Lung (tissue), 12 donors: Measurements from ENCODE around the gene RAD18. TPM values are rescaled to one million over a fixed set of nuclear protein-coding genes. Genes with fewer than 3 reads are reported as not detected.

Source experiments
- ATAC-seq: fragments of 200-7000 bp; cut with Tn5 transposase; one replicate; pipeline ENCODE4 v1.9.1; 2020; ENCODE audit warnings: moderate number of reproducible peaks; ENCODE audit not compliant: insufficient read depth, low FRiP score
- DNase-seq, 3 donors: peaks; one replicate each; pipeline ENCODE4 v3.0.0-alpha.2; 2013 to 2017
- H3K27ac ChIP-seq, 2 donors: one replicate each; pipeline ENCODE4 v1.5.1; 2013; ENCODE audit warnings: mild to moderate bottlenecking in 2 of 2, moderate library complexity in 2 of 2, control low read depth in 1 of 2, inconsistent platforms in 1 of 2, low read depth in 1 of 2, low read length in 1 of 2
- H3K27me3 ChIP-seq, 3 donors: one replicate each; pipeline ENCODE4 v1.5.1; 2013; ENCODE audit warnings: low read length in 2 of 3; ENCODE audit not compliant: control insufficient read depth in 3 of 3, insufficient read depth in 3 of 3
- H3K36me3 ChIP-seq, 4 donors: one replicate each; pipeline ENCODE4 v1.5.1; 2013; ENCODE audit warnings: low read length in 4 of 4, mild to moderate bottlenecking in 1 of 4, moderate library complexity in 1 of 4; ENCODE audit not compliant: control insufficient read depth in 4 of 4, insufficient read depth in 4 of 4
- H3K4me1 ChIP-seq, 5 donors: one replicate each; pipeline ENCODE4 v1.5.1; 2013; ENCODE audit warnings: low read length in 5 of 5, mild to moderate bottlenecking in 2 of 5, moderate library complexity in 1 of 5; ENCODE audit not compliant: control insufficient read depth in 5 of 5, insufficient read depth in 5 of 5
- H3K4me3 ChIP-seq: one replicate; pipeline ENCODE4 v1.5.1; 2013; ENCODE audit warnings: mild to moderate bottlenecking, control low read depth, moderate library complexity
- H3K9ac ChIP-seq, 2 donors: one replicate each; pipeline ENCODE4 v1.5.1; 2013; ENCODE audit warnings: low read length in 2 of 2, control low read depth in 1 of 2; ENCODE audit not compliant: insufficient read depth in 1 of 2
- H3K9me3 ChIP-seq, 4 donors: one replicate each; pipeline ENCODE4 v1.5.1; 2013; ENCODE audit warnings: low read length in 3 of 4, mild to moderate bottlenecking in 1 of 4, moderate library complexity in 1 of 4; ENCODE audit not compliant: control insufficient read depth in 4 of 4, insufficient read depth in 3 of 4
- CTCF ChIP-seq: IDR thresholded peaks from 2 replicates; pipeline ENCODE4 v1.5.1; 2012; ENCODE audit warnings: mild to moderate bottlenecking; ENCODE audit errors: control extremely low read depth, extremely low read depth
- WGBS, 2 donors: extraction: QIAGEN DNeasy Blood & Tissue Kit; methylation state at CpG; one replicate each; pipeline ENCODE4 v1.1.7; 2013; 5-methylcytosine and 5-hydroxymethylcytosine counted together
- polyA plus RNA-seq, 2 donors: library from polyadenylated mRNA; stranded (reverse); fragments of 200-250 nt; gene quantifications; one replicate each; pipeline ENCODE4 v1.2.1, GENCODE V29; 2013
- total RNA-seq, 2 donors: library from RNA; depleted of rRNA in 1 of 2; stranded (reverse); fragments of >200 nt in 1 of 2; gene quantifications; one replicate each; pipeline ENCODE4 v1.2.1, GENCODE V29; 2014 to 2021
- donor health status: control.
- donor health status: control.
- donor health status: Bipolar disorder and iron deficiency.
- donor health status: healthy.
- donor health status: DM: yes; HTN: yes; CAD: no.

The RAD18 gene
- total and polyA plus RNA-seq, 4 donors = 2.1 to 23.6 (median 6.3) TPM

GRCh38 chr3:8891303-8891702 is 72.0 kb downstream of the RAD18 start:
- H3K4me1 ChIP-seq = peaks cover 0 to 18% (median 10%) of the 10 kb centered on the region in 5 donors
- no peak overlapping the region for H3K4me3 ChIP-seq
- TF ChIP-seq CTCF = no peak
- peaks cover 0 to 14% (median 3%) of the 10 kb centered on the region in 4 donors for H3K36me3 ChIP-seq
- DNase-seq (no peak), ATAC-seq (no peak)
- H3K9ac ChIP-seq = no peak overlapping the region
- H3K27ac ChIP-seq = no peak overlapping the region
- no peaks in the 10 kb centered on the region for H3K27me3 ChIP-seq
- no peaks in the 10 kb centered on the region for H3K9me3 ChIP-seq

DNA sequence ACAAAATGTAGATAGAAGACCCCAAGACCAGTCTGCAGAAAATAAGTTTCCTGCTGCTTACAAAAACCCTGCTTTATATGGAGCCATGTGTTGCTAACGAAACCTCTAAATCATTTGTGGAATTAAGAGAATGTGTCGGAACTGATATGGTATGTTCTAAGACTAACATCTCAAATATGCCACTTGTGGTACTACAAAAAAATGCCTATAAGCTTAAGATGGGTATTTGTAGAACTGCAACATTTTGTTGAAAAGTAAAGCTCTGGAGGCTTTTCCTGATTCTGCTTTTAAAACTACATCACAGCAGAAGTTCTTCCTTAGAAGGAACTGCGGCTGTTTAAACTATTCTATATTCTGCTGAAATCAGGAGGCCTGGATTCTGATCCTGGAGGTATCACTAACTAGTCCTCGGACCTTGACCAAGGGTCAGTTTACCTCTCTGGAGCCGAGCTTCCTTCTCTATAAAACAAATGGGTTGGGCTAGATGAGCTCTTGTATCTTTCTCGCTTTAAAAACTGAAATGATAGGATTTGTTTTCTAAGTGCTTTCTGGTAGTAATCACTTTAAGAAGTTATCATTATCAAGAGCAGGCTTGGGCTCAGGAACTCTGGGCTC is 74.9 kb downstream of the RAD18 start:
- DNase-seq = peak in 1 of 3 donors; percentile 32
- Histone ChIP-seq H3K27me3 (no peaks in the 10 kb centered on the region), H3K4me3 (no peak overlapping the region), H3K9me3 (peaks cover 0 to 2% (median 0%) of the 10 kb centered on the region in 4 donors), H3K4me1 (peaks cover 0 to 35% (median 16%) of the 10 kb centered on the region in 5 donors), H3K27ac (no peak overlapping the region), H3K9ac (no peak overlapping the region), H3K36me3 (peaks cover 0 to 15% (median 2%) of the 10 kb centered on the region in 4 donors)
- 85 to 88% methylated on average over 6 of the region's 6 CpGs for WGBS, 2 donors
- TF ChIP-seq CTCF = no peak
- ATAC-seq = no peak

DNA sequence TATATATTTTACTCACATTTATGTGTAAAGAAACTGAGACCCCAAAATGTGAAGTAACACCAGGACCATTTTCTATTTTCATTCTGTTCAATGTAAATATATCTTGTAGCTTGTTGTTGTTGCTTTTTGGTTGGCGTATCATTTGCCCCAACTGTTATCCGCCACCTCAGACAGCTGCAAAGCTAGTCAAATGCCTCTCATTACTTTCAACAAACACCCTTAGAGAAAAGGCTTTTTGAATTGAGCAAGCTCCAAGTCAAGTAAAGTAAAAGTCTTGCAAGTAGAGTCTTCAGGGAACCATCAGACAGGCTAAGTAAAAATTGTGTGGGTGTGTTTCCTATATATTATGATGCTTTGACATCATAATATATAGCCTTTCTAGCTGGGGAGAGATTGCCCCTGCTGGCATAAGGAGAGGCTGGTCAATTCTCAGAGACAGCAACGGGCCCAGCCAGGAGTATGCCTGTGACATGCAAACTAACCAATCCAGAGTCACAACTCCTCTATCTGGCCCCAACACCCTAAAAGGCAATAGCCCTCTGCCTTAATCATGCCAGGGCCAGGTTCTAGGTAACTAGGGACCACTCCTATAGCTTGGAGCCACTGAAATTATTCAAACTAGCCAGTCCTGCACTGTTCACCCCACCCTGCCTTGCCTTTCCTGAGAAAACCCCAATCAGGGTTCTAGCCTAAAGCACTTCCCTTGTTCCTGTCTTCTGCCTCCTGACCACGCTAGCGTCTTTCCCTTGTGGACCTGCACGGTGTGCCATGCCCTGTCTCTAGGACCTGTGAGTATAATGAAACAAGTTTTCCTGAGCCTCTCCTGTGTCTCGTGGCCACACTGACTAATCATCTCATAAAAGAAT is 75.6 kb downstream of the RAD18 start:
- Histone ChIP-seq H3K9ac (no peak overlapping the region), H3K4me3 (no peak overlapping the region), H3K36me3 (peaks cover 0 to 16% (median 2%) of the 10 kb centered on the region in 4 donors), H3K27me3 (no peaks in the 10 kb centered on the region), H3K9me3 (peaks cover 0 to 3% (median 0%) of the 10 kb centered on the region in 4 donors), H3K4me1 (peaks cover 0 to 35% (median 16%) of the 10 kb centered on the region in 5 donors), H3K27ac (peak overlapping the region in 1 of 2 donors; percentile 55)
- WGBS, 2 donors = 82 to 83% methylated on average over 7 of the region's 7 CpGs
- no peak for ATAC-seq
- TF ChIP-seq CTCF = no peak
- DNase-seq = peak in 1 of 3 donors; percentile 40
